ENCODE results near the gene UBE2E2.

Gene UBE2E2

DNA sequence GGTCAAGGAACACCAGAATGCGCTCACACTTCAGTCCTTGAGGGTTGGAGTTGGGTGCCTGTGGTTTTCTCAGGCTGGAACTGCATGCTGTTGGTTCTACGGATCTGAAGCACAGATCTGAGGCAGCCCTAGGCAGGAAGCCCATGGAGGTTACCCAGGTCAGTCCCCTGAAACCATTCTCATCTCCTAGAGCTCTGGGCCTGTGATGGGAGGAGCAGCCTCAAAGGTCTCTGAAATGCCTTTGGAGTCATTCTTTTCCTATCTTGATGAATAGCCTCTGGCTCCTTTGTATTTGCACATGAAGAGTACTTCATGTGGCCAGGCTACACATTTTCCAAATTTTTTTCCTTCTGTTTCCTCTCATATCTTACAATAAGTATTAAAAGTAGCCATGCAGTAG is 423.3 kb downstream of the UBE2E2 start:
- TF ChIP-seq, protein P1, sequence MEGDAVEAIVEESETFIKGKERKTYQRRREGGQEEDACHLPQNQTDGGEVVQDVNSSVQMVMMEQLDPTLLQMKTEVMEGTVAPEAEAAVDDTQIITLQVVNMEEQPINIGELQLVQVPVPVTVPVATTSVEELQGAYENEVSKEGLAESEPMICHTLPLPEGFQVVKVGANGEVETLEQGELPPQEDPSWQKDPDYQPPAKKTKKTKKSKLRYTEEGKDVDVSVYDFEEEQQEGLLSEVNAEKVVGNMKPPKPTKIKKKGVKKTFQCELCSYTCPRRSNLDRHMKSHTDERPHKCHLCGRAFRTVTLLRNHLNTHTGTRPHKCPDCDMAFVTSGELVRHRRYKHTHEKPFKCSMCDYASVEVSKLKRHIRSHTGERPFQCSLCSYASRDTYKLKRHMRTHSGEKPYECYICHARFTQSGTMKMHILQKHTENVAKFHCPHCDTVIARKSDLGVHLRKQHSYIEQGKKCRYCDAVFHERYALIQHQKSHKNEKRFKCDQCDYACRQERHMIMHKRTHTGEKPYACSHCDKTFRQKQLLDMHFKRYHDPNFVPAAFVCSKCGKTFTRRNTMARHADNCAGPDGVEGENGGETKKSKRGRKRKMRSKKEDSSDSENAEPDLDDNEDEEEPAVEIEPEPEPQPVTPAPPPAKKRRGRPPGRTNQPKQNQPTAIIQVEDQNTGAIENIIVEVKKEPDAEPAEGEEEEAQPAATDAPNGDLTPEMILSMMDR (conservative IDR thresholded peaks at IDR 0.05; ENCODE audit: low read depth, low read length): no peak
- no peak for DNase-seq (ENCODE audit: low read depth)
- H3K4me3 ChIP-seq (ENCODE audit: low read length): no peak overlapping the region

DNA sequence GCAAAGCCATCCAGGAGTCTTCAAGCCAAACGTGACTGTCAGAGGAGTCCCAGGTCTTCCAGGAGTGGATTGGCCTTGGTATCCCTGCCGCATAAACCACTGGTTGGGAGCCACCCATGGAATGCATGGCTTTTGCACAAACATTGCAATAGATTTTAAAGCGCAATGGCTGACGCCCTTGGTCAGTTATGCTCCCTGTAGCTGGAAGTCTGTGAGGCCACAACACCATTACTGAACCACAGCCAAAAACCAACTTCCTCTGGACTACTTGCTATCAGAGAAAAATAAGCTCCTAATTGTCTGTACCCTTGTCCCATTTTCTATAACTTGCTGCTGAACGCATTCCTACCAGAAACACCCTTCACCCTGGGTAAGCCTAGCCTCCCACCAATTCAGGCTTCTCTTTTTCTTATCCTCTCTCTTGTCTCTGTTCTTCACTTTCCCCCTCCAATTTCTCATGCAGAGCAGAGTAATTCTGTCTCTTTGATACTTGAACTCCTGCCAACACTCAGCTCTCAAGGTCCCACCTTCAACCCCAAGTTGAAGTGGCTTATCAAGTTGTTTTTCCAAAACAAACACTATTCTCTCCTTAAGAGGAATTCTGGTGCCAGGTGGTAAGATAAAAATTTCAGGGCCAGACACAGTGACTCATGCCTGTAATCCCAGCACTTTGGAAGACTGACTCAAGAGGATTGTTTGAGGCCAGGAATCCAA is 426.2 kb downstream of the UBE2E2 start:
- DNase-seq (ENCODE audit: low read depth): peak; percentile 82
- TF ChIP-seq, protein P1 (conservative IDR thresholded peaks at IDR 0.05; ENCODE audit: low read depth, low read length): no peak
- H3K4me3 ChIP-seq (ENCODE audit: low read length): no peak overlapping the region

GRCh38 chr3:23633261-23633960 is 430.3 kb downstream of the UBE2E2 start:
- TF ChIP-seq, protein P1 (conservative IDR thresholded peaks at IDR 0.05; ENCODE audit: low read depth, low read length): no peak
- no peak for DNase-seq (ENCODE audit: low read depth)
- no peak overlapping the region for H3K4me3 ChIP-seq (ENCODE audit: low read length)

DNA sequence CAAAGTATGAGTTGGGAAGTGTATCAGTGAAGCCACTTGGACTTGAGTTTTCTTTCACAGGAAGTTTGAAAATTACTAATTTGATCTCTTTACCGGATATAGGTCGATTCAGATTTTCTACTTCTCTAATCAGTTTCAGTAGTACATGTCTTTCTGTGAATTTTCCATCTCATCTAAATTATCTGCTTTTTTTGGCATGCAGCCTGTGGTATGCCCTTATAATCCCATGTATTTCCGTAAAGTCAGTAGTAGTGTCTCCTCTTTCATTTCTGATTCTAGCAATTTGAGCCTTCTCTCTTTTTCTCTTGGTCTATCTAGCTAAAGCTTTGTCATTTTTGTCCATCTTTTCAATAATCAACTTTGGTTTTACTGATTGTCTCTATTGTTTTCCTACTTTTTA is 434.2 kb downstream of the UBE2E2 start:
- no peak for DNase-seq (ENCODE audit: low read depth)
- TF ChIP-seq, protein P1 (conservative IDR thresholded peaks at IDR 0.05; ENCODE audit: low read depth, low read length): no peak
- H3K4me3 ChIP-seq (ENCODE audit: low read length): no peak overlapping the region

DNA sequence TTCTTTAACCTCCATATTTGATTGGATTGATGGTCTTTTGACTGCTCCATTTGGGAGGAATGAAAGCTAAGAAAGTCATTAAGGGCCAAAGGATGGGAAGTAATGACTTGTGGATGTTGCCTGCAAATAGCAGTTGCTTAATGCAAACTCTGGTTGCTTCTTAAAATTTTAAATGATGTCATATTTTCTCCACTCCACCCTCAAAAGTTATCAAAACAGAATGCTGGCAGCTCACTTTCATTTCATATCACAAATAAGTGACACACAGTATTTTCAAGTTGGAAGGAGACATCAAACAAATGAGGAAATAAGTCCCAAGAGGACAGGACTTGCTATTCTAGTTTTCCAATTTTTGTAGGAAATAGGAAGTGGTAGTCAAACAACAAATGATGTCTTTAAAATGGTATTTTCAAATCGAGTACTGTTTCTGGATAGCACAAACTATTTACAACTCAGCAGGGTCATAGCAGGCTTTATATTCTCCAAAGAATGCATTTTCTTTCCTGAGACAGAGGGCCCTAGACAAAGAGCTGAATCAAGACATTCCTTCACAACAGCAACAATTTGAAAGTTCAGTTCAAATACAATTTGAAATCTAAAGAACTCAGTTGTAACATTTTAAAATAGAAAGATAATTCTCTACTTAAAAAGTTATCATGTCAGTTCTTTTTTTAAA is 437.5 kb downstream of the UBE2E2 start:
- no peak overlapping the region for H3K4me3 ChIP-seq (ENCODE audit: low read length)
- TF ChIP-seq, protein P1 (conservative IDR thresholded peaks at IDR 0.05; ENCODE audit: low read depth, low read length): no peak
- no peak for DNase-seq (ENCODE audit: low read depth)

All from retinal pigment epithelial cell (primary cell).